GM19438 (cell line): ENCODE results near the gene CDHR2.

Experiments used
- ATAC-seq: cut with Tn5 transposase; IDR thresholded peaks from one replicate; pipeline ENCODE4 v1.9.1; 2021; ENCODE audit warnings: low read depth; ENCODE audit not compliant: unreplicated experiment

The CDHR2 gene

DNA sequence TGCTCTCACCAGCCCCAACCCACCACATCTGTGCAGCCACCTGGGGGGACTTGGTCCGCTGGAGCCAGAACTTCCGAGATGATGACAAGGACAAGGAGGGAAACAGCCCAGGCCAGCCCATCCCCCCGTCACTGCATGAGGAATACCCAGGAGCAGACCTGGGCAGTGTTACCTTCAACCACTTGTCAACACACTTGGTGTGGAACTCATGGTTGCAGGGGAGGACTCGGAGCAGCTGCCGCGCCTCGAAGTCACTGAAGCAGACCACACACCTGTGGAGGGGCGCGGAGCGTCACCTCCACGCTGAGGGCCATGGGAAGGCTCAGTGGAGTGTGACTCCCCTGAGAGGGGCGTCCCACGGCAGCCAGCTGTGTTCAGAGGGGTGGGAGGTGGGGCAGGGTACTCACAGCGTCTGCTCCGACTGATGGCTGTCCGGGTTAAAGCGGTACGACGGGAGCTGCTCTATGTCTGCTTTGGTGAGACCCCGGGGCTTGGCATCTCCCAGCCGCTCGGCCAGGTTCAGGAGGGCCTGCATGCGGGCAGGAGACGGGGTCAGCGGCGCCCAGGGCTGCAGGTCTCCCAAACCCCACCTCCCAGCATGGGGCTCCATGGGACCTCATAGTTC lies 19.9 kb upstream of the CDHR2 start:
- ATAC-seq: peak; percentile 23

GRCh38 chr5:176529741-176530141 lies 19.4 kb upstream of the CDHR2 start:
- peak; percentile 58 for ATAC-seq

DNA sequence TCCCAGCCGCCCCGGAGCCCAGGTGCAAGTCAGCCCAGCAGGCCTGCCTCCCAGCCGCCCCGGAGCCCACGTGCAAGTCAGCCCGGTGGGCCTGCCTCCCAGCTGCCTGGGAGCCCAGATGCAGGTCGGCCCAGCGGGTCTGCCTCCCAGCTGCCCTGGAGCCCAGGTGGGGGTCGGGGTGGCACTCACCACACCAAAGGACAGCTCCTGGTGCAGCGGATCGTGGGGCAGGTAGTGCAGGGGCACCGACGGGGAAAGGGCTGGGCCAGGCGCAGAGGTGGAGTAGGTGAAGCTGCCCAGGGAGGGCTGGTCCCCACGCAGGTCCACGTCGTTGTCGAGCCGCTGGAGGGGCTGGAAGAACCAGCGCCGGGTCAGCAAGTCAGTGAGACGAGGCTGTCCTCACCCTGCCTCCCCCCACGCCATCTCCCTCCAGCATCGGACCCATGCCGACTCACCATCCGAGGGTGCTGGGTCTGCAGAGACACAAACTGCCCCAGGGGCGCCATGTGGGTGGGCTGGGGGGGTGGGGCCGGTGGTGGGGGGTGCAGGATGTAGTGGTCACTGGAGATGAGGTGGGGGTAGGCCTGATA lies 18.7 kb upstream of the CDHR2 start:
- no peak for ATAC-seq

DNA sequence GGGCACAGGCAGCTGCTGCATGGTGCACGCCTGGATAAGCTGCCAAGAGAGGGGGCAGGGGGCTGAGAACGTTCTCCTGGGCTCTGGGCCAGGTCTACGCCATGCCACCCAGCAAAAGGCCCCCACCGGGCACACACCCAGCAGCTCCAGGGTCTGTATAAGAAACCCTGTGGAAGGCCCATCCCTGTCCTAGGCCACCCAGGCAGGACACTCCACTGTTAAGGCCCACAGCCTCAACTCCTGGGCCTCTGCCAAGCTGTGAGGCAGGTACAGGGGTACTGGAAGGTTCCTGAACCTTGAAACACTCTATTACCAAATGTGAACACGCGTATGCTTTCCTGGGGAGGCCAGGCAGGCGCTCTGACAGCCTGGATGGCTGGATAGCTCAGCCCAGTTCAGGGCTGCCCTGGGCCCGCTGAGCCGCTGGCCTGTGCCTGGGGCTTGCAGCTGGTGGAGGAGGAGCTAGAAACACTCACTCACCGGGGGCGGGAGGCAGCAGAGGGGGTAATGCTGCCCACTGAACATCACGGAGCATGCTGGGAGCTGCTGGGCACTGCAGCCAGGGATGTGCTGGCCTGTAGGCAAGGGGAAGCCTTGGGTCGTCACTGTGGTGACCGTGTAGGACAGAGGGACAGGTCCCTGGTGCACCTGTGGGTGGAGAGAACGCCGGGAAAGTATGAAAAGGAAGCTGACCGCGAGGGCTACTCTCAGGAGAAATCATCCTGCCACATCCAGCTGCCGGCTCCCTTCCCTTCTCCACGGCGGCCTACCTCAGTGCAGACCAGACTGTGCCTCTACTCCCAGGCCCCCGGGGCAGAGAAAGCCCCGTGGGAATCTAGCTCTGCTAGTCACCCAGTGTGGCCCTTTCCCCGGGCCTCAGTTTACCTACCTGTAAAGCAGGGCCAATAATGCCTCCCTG lies 17.9 kb upstream of the CDHR2 start:
- ATAC-seq: no peak

DNA sequence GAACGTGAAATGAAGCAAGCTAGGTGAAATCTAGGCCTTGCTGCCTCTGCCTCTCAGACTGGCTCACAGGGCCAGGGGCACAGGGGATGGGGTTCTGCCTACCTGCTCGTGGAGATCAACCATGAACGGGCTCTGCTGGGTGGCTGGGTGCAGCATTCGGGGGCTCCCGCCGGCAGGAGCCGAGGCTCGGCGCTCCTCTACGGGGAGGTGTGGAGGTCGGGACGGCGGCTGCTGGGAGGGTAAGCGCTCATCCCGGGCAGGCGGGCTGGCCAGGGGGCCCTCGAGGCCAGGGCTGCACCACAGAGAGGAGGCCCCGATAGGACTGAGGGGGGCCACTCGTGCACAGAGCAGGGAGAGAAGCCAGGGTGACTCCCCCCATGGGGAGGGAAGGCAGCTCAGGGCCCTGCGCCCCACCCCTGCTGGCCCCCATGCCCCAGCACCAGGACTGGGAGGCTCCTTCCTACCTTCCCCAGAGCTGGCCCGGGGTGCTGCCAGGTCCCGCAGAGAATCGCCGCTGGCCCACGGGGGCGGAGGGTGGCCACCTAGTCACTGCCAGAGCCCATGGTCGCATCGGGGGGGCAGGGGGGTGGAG lies 17.1 kb upstream of the CDHR2 start:
- no peak for ATAC-seq

DNA sequence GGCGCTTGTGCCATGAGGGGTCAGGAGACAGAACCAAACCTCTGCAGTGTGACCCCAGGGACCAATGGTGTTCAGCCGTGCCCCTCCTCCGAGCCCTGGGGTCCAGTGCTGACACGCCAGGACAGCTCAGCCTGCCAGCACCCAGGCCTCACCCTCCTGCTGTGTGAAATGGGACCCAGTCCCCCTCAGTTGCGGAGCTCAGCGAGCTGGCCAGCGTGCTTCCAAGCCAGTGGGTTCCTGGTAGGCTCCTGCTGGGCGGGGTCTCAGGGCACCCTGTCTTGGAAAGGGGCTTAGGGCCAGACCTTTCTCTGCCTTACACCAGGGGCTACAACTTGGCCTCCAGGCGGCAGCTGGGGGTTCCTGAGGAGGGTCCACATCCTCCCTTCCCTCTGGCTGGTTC lies 16.3 kb upstream of the CDHR2 start:
- ATAC-seq: no peak

DNA sequence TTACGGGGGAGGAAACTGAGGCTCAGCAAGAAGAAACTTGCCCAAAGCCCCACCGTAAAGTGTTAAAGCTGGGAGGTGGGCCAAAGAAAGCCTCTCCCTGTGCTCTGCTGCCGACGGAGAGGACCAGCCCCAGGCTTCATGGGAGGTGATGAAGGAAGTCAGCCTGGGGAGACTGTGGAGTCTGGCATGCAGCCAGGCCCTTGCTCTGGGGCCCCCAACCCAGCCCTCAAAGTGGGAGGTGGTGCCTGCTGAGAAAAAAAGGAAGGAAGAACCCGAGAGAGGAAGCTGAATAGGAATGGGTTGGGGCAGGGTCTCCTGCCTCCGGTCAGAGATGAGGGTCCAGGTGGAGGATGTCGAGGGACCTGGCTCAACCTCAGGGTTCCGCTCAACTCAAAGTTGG lies 15.8 kb upstream of the CDHR2 start:
- no peak for ATAC-seq

- no peak for ATAC-seq
Observed at GRCh38 chr5:176533894-176534611, 15.1 kb upstream of the CDHR2 start.

GRCh38 chr5:176534640-176535039 lies 14.5 kb upstream of the CDHR2 start:
- ATAC-seq: no peak

DNA sequence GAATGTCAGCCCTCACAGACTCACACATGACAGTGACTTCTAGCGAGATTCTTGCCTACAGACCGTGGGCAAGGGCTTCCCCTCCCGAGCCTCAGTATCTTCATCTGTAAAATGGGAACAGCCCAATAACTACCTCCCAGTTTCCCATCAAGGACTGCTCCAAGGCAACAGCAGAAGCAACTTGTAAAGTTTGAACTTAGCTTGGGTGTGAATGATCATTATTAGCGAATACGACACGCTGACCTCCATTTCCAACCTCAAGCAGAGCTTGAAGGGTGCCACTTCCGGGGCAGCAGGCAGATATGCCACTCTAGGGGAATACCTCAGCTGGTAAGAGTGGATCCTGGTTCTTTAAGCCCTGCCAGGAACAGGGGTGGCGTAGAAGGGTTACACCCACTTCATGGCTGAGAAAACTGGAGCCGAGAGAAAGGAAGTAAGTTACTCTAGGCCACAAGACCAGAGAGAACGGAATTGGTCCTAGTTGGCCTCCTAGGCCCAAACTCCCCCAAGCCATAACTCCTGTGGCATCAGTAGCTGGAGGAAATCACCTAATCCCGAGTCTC lies 14.0 kb upstream of the CDHR2 start:
- no peak for ATAC-seq

GRCh38 chr5:176535664-176536131 lies 13.4 kb upstream of the CDHR2 start:
- no peak for ATAC-seq

DNA sequence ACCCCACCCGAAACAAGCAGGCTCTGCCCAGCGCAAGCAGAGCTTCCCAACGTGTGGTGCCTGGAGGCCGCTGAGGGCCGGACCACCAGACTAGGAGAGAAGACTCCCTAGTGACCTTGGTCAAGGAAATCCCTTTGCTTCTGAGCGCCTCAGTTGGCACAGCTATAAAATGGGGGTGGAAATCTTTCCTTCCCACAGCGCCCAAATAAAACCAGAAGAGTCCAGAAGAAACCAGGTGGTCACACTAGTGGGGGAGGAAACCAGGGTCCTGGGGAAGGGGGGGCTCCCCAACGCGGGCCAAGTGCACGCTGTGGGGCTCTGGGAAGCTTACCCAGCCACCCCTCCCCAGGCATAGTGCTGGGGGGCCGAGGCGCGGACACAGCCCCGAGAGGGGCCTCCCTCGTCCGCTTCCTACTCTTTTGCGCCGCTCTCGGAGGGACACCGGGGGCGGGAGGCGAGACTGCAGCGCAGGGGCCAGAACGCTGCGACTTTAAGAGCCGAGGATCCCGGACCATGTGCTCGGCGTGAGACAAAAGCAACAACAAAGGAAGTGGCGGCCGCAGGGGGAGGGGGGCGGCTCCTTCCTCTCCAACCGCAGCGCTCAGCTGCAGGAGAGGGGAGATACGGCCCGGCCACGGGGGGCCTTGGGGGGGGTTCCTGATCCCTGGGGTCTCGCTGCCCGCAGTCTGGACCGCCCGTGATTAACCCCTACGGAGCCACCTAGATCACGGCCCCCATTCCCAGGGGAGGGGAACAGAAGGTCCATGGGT lies 12.8 kb upstream of the CDHR2 start:
- peak; percentile 34 for ATAC-seq

DNA sequence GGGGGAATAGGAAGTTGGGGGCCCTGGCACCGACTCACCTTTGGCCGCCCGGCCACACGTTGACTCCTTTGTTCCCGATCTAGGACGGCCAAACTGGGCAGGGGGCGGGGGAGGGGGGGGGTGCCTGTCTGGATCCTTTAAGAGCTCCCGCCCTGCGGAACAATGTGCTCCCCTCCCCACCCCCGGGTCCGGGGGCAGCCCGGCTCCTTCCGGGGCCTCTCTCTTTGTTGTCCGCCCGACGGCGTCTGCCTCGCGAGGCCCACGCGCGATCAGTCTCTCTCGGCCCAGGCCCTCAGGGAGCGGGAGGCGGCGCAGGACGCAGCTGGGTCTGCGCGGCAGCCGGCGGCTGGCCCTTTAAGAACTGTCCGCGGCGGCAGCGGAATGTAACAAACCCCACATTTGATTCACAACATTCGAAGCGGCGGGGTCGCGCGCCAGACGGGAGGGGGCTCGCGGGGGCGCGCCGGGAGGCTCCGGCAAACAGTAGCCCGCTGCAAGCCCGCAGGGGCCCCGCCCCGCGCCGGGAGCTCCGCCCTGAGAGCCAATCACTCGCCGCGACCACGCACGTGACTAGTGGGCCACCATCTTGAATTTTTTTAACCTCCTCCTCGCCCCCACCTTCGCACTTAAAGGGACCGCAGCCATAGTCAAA lies 12.1 kb upstream of the CDHR2 start, which contains the start of gene RNF44:
Gene RNF44 (minus strand): TSS at position 501 of the 652 bp plus-strand sequence. CDS start 4,930 bp downstream, outside the sequence.
- ATAC-seq: peak; percentile 53

DNA sequence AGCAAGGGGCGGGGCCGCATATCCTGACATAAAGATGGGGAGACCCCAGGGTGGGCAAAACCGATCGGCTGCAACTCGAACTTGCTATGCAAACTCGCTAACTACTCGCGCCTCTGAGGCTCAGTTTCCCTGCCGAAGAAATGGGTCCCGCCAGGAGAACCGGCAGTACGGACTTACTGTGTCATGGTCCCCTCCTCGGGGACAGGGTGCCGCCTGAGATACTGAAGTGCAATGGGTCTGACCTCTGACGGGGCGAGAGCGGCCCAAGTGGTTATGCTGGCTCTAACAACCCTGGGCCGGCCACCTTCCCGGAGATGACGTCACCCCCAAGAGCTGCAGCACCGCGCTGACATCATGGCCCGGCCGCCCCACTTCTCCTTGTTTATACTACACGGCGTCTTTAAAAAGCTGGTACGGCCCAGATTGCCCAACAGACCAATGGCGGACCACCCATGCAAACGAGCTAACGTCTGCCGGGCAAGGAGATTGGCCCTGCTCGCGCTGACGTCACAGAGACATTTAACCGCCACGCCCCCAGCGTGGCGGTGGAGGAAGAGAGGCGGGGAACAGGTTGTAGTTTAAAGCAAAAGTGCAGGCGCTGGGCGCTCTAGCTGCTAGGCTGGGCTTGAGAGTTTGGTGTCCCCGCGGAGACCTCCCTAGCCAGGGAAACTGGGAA lies 11.4 kb upstream of the CDHR2 start:
- peak; percentile 56 for ATAC-seq

GRCh38 chr5:176538230-176538988 lies 10.7 kb upstream of the CDHR2 start:
- no peak for ATAC-seq

DNA sequence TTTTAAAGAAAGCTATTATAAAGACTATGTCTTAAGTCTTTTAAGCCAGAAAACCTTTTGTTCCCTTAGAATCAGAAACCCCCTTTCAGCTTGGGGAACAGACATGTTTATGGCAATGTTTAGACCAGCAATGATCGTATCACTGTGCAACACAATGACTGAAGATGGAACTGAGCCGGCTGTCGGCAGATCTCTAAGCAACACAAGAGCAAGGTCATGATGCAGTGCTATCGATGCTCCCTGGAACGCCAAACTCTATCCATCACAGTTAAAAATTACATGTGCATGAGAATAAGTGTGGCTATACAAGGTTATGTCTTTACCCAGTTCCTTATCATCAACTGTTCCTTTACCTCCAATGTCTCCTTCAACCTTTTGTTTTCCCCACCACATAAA lies 10.2 kb upstream of the CDHR2 start:
- no peak for ATAC-seq

GRCh38 chr5:176540476-176540899 lies 8.7 kb upstream of the CDHR2 start:
- no peak for ATAC-seq

GRCh38 chr5:176540956-176541337 lies 8.2 kb upstream of the CDHR2 start:
- no peak for ATAC-seq
